ENCODE data around the gene CMTM3. TPM values are rescaled to one million over a fixed set of nuclear protein-coding genes. Genes with fewer than 3 reads are reported as not detected.
"Not testable (repeated sequence)": the region's sequence is repeated elsewhere in the genome, so short reads cannot be mapped to it uniquely, and the experiment has no call there.

Gene CMTM3
- total RNA-seq, 4 donors from 2014 or later, result 19.3 to 43.9 (median 38.5) TPM

GRCh38 chr16:66610111-66610820 is 5.8 kb downstream of the CMTM3 start:
- no peak overlapping the region for H3K27ac ChIP-seq
- 86 to 90% methylated on average over 12 to 14 of the region's 14 CpGs for WGBS, 2 donors
- no peaks in the 10 kb centered on the region for H3K27me3 ChIP-seq
- TF ChIP-seq, protein P1, sequence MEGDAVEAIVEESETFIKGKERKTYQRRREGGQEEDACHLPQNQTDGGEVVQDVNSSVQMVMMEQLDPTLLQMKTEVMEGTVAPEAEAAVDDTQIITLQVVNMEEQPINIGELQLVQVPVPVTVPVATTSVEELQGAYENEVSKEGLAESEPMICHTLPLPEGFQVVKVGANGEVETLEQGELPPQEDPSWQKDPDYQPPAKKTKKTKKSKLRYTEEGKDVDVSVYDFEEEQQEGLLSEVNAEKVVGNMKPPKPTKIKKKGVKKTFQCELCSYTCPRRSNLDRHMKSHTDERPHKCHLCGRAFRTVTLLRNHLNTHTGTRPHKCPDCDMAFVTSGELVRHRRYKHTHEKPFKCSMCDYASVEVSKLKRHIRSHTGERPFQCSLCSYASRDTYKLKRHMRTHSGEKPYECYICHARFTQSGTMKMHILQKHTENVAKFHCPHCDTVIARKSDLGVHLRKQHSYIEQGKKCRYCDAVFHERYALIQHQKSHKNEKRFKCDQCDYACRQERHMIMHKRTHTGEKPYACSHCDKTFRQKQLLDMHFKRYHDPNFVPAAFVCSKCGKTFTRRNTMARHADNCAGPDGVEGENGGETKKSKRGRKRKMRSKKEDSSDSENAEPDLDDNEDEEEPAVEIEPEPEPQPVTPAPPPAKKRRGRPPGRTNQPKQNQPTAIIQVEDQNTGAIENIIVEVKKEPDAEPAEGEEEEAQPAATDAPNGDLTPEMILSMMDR (IDR thresholded peaks at IDR 0.05), result no peak
- no peak for TF ChIP-seq POLR2A (IDR thresholded peaks at IDR 0.05)
- TF ChIP-seq EP300 (IDR thresholded peaks at IDR 0.05), result no peak
- H3K4me1 ChIP-seq, result peaks cover 0 to 39% (median 12%) of the 10 kb centered on the region in 4 donors
- H3K36me3 ChIP-seq, result peaks cover 0 to 63% (median 10%) of the 10 kb centered on the region in 3 donors
- H3K9me3 ChIP-seq, result no peaks in the 10 kb centered on the region
- no peak overlapping the region for H3K4me3 ChIP-seq
- no peak for DNase-seq (ENCODE audit: low spot score in 2 of 2)

DNA sequence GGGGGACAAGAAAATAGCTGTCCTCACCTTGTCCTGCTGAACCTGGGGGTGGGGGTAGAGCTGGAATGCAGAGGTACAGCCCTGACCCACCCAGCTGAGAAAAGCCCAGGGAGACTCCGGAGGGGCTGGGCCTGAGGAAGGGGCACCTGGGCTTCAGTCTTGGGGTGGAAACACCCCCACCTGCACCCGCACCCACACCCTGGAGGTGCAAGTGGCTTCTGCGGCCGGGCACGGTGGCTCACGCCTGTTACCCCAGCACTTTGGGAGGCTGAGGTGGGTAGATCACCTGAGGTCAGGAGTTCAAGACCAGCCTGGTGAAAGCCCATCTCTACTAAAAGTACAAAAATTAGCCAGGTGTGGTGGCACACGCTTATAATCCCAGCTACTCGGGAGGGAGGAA is 7.4 kb downstream of the CMTM3 start:
- H3K27ac ChIP-seq; H3K4me3 ChIP-seq; H3K27me3 ChIP-seq; H3K9me3 ChIP-seq; DNase-seq (ENCODE audit: low spot score in 2 of 2): not testable (repeated sequence)
- H3K36me3 ChIP-seq, result peaks cover 0 to 63% (median 10%) of the 10 kb centered on the region in 3 donors
- peaks cover 0 to 29% (median 12%) of the 10 kb centered on the region in 4 donors for H3K4me1 ChIP-seq
- 87 to 96% methylated on average over 8 of the region's 8 CpGs for WGBS, 2 donors

DNA sequence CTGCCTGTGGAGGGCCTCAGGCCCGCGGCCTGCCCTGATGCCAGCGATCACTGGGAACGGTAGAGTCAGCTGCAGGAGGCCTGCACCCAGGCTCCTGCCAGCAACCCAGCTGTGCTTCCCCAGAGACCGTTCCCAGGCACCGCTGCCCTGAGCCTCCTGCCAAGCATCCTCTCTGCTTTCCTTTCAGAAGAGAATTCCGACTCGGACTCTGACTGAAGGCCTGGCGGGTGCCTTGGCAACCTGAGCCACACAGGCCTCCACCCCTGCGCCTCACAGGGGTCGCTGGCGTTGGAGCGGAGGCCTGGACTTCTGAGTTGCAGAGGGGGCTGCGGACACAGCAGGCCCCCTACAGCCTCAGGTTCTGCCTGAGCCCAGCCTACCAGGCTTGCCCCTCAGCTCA is 7.9 kb downstream of the CMTM3 start:
- no peak overlapping the region for H3K27ac ChIP-seq
- no peak overlapping the region for H3K4me3 ChIP-seq
- TF ChIP-seq EP300 (IDR thresholded peaks at IDR 0.05), result no peak
- no peak for TF ChIP-seq POLR2A (IDR thresholded peaks at IDR 0.05)
- TF ChIP-seq, protein P1 (IDR thresholded peaks at IDR 0.05), result no peak
- H3K27me3 ChIP-seq, result no peaks in the 10 kb centered on the region
- 87 to 91% methylated on average over 14 of the region's 14 CpGs for WGBS, 2 donors
- peaks cover 0 to 63% (median 10%) of the 10 kb centered on the region in 3 donors for H3K36me3 ChIP-seq
- no peaks in the 10 kb centered on the region for H3K9me3 ChIP-seq
- DNase-seq (ENCODE audit: low spot score in 2 of 2), result no peak
- H3K4me1 ChIP-seq, result peaks cover 0 to 29% (median 12%) of the 10 kb centered on the region in 4 donors

- 83 to 86% methylated on average over 11 to 12 of the region's 12 CpGs for WGBS, 2 donors
- H3K27me3 ChIP-seq, result no peaks in the 10 kb centered on the region
- TF ChIP-seq EP300 (IDR thresholded peaks at IDR 0.05), result no peak
- no peak for TF ChIP-seq POLR2A (IDR thresholded peaks at IDR 0.05)
- TF ChIP-seq, protein P1 (IDR thresholded peaks at IDR 0.05), result no peak
- peaks cover 0 to 29% (median 2%) of the 10 kb centered on the region in 4 donors for H3K4me1 ChIP-seq
- H3K9me3 ChIP-seq, result no peaks in the 10 kb centered on the region
- DNase-seq (ENCODE audit: low spot score in 2 of 2), result no peak
- no peak overlapping the region for H3K27ac ChIP-seq
- no peak overlapping the region for H3K4me3 ChIP-seq
- peaks cover 0 to 58% (median 10%) of the 10 kb centered on the region in 3 donors for H3K36me3 ChIP-seq
Measured at GRCh38 chr16:66614161-66614802, 9.8 kb downstream of the CMTM3 start.

DNA sequence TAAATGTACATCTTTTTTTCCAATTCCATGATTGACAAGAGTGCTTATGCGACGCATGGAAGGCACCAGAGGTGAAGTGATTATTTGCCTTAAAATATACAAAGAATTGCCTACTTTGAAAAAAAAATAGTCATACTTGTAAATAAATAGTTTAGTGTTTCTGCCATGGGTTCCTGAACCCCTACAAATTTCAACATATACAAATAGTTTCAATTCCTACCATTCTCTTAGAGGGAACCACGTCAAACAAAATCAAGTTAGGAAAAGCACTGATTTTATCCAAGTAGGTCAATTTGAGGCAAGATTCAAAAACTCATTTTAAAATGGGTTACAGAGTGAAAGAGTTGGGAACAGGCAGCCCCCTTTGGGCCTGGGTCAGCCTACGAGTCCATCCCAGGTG is 11.7 kb downstream of the CMTM3 start:
- TF ChIP-seq POLR2A (IDR thresholded peaks at IDR 0.05), result no peak
- TF ChIP-seq, protein P1 (IDR thresholded peaks at IDR 0.05), result no peak
- no peak for TF ChIP-seq EP300 (IDR thresholded peaks at IDR 0.05)
- H3K9me3 ChIP-seq, result no peaks in the 10 kb centered on the region
- no peak for DNase-seq (ENCODE audit: low spot score in 2 of 2)
- H3K36me3 ChIP-seq, result peaks cover 0 to 44% (median 10%) of the 10 kb centered on the region in 3 donors
- no peak overlapping the region for H3K27ac ChIP-seq
- peaks cover 0 to 38% (median 2%) of the 10 kb centered on the region in 4 donors for H3K4me1 ChIP-seq
- WGBS, 2 donors, result 84 to 85% methylated on average over 4 of the region's 4 CpGs
- no peaks in the 10 kb centered on the region for H3K27me3 ChIP-seq
- no peak overlapping the region for H3K4me3 ChIP-seq
